ENCODE results near the gene ASCC1.

Gene ASCC1

GRCh38 chr10:72096115-72097000 lies 119.7 kb downstream of the ASCC1 start:
- no peak for DNase-seq

DNA sequence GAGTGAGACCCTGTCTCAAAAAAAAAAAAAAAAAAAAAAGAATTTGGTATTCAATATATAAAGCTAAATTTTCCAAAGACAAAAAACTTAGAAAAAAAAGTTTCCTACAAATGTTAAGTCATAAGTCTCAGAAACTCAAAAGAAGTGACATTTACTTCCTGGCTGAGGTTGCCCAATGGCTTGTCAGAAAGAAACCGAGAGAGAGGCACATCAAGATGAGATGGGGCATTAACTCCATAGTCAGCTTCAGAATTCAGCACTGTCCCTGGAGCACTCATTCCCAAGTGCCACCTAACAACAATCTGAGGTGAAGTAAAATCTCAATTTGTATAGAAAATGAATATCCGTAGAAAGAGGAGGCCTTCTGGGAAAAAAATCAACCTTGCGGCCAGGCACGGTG lies 120.9 kb downstream of the ASCC1 start:
- DNase-seq = no peak

DNA sequence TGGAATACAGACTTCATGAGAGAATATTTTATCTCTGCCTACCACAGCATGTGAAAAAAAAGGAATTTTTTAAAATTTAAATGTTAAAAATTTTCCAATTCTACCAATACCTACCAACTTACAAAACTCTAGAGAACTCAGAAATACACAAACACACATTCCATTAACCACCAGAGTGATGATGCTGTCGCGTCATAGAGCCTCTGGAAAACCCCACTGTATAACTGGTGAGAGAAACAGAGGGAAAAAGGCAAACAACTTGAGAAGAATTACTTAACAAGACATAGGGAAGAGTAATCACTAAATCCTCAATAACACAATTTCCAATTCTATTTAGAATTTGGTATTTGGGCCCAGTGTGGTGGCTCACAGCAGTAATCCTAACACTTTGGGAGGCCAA lies 121.5 kb downstream of the ASCC1 start:
- no peak for DNase-seq

DNA sequence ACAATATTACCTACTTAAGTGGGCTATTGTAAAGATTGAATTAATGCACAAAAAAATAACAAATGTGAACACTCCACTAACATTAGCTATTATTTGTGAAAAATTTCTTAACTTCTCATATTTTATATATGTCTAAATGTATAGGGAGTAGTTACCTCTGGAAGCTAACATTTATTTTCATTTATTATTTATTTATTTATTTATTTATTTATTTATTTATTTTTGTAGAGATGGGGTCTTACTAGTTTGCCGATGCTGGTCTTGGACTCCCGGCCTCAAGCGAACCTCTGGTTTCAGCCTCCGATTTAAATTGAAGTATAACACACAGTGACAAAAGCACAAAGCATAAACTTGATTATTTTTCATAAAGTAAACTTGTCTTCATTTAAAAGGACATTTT lies 122.6 kb downstream of the ASCC1 start:
- no peak for DNase-seq

GRCh38 chr10:72092987-72093386 lies 123.1 kb downstream of the ASCC1 start:
- no peak for DNase-seq

GRCh38 chr10:72092171-72092924 lies 123.7 kb downstream of the ASCC1 start:
- no peak for DNase-seq

DNA sequence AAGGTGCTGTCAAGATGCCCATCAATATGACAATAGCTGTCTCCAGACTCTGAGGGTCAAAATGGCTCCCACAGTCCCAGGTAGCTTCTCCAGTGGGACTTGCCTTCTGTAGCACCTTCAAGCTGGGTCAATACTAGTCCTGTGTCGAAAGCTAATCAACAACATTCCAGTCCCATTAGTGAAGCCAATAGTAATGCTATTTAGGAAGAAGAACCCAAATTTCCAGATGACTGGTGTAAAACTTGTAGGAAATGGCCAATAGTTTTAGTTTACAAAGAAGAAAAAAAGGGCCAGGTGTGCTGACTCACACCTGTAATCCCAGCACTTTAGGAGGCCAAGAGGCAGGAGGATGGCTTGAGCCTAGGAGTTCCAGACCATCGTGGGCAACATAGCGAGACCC lies 125.8 kb downstream of the ASCC1 start:
- DNase-seq = no peak

- no peak for DNase-seq
Observed at GRCh38 chr10:72089618-72090017, 126.5 kb downstream of the ASCC1 start.

GRCh38 chr10:72088889-72089575 lies 127.0 kb downstream of the ASCC1 start:
- peak in 1 of 4 experiments; percentile 23 for DNase-seq

- DNase-seq = peak in 3 of 4 experiments; percentile 34 to 54 (median 43)
Observed at GRCh38 chr10:72087969-72088888, 127.8 kb downstream of the ASCC1 start, which contains the start of gene SPOCK2. Gene SPOCK2, minus strand, starts transcription at chr10:72088551. Its CDS starts 223 bp downstream, at chr10:72088328.

GRCh38 chr10:72087392-72087968 lies 128.6 kb downstream of the ASCC1 start:
- peak in 2 of 4 experiments; percentile 41 to 51 for DNase-seq

DNA sequence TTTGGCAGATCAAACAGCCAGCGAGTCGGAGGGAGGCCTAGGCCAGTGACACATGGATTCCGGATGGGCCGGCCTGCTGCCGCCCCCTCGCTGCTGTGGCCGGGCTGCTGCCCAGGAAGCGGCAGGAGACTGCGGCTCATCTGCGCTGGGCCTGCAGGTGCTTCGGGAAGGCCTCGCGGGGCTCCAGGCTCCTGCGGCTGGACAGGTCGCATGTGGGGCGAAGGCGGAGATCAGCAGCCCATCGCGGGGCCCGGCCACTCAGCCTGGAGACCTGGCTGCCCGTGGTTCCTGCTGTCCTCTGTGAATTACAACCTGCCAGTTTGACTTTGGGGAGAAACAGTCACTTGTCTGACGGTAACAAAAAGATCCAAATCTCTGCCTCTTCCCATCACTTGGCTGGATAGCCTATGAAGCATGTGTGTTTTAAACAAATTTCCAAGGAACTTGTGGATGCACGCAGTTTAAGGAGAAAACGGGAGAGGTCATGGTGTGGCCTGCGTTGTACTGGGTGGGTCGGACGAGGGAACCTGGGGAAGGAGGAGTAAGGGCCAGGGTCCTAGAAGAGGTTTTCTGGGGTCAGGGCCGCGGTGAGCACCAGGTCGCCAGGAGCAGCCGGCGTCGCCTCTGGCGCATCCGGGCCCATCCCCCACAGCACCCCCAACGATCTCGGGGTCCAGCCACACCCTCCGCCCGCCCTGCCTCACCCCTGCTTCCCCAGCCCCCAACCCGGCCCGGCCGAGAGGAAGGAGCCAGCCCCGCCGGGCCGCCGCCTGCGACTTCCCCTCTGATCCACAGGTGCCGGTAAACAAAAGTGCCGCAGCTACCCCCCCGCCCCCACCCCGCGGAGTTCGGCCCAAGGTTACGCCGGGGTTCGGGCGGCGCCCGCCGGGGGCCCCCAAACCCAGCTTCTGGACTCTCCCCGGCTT lies 129.3 kb downstream of the ASCC1 start:
- DNase-seq = peak in 3 of 4 experiments; percentile 28 to 65 (median 62)

DNA sequence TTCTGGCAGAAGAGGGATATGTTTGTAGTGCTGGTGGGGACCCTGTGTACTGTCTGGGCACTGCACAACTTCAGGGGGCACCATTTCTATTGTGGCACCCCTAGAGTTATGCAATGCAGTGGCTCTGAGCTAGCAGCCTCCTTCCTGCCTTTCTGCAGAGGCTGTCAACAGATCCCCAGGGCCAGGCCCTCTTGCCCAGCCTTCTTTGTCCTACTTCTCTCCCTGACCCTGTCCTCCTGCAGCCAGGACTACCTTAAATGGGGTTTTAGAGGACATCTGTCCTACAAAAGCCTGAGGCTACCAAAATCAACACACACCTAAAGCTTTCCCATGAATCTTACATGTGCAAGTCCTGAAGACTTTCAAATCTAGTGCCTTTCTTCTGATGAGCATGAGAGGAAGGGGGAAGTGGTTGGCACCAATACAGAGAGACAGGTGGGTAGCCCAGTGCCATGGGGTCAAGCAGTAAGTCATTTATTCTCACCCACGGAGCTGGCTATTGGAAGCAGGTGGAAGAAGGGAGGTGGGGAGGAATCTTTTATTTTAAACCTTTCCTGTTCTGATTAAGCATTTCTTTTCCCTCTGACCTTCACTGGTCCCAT lies 130.1 kb downstream of the ASCC1 start:
- DNase-seq = no peak

DNA sequence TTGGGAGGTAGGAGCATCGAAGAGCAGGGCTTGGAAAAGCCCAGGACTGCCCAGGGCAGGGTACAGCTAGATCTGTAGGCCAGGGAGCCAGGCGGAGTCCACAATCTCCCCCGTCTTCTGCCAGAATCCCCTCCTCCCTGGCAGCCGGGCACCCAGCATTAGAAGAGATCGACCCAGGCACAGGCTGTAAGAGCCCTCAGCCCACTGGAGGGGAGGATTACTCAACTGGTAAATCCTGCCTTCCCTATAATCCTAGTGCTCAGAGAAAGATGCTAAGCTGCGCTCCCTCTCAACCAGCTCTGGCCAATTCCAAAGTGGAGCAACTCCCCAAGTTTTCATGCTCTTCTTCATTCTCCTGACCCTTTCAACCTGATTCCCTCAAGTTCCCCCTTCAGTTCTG lies 130.9 kb downstream of the ASCC1 start:
- DNase-seq = no peak

- DNase-seq = peak in 2 of 4 experiments; percentile 27 to 29
Observed at GRCh38 chr10:72083790-72084459, 132.2 kb downstream of the ASCC1 start.

DNA sequence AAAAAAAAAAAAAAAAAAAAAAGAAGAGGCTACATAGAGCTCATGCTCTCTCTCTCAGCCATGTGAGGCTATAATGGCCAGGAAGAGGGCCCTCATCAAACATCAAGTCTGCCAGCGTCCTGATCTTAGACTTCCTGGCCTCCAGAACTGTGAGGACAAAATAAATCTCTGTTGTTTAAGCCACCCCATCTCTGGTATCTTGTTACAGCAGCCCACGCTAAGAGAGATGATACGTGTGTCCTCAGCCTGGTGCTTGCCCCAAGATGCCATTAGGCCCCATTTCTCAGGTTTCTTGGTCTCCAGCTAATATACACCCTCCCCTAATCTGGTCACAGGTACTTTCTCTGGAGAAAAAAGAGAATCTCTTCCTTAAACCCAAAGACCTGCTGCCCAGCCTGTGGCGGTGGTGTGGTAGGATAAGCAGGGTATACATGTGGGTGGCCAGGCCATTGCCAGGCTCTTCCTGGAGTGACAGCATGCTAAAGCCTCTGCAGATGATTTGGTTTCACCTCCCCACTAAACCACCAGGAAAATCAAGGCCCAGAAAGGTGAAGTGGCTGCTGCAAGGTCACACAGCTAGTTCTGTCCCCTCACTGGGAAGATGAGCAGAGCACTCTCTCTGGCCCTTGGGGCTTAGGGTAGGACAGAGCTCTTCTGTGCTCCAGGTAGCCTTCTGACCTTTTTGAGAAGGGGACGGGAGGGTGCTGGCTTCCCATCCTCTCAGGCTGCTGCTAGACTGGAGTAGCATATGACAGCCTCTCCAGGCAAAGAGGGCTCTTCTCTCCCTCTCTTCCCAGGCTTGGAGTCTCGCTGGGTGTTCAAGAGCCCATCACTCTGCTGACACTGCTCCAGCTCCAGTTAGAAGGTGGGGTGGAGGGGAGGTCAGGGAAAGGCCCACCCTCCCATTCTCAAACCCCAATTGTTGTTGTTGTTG lies 133.0 kb downstream of the ASCC1 start:
- DNase-seq = no peak

DNA sequence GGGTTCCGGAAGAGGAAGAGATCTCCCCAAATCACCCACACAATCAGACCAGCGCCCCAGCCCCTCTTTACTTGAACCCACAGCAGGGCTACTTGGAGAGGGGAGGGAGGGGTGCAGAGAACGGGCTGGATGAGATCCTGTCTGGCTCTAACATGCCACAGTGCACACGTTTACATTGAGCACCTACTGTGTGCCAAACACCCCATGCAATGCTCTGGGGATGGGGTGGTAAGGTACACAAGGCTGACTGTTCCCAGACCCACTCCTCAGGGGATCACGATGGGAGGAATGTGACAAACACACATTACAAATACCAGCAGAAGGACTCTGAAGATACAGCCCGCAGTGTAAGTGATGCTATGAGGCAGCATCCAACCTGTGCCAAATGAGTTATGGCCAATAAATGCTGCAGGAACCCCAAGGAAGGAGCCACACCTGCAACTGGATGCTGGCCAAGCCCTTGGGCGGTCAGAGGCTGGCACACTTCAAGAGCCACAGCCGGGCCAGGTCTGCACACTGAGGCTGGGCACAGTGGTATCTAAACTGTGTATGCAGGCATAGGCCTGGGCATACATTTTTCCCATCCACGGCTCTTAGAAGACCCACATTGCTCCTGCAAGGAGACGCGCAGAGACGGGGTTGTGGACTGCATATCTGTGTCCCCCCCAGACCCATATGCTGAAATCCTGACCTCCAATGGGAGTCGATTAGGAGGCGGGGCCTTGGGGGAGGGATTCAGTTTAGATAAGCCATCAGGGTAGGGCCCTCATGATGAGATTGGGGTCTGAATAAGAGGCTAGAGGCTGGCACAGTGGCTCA lies 134.1 kb downstream of the ASCC1 start:
- DNase-seq = no peak

Measured in activated CD4-positive, CD25-positive, alpha-beta regulatory T cell (primary cell).